ENCODE data around the gene CAMK1G. TPM values are rescaled to one million over a fixed set of nuclear protein-coding genes. Genes with fewer than 3 reads are reported as not detected.

CAMK1G gene
- total and polyA plus RNA-seq, 2 of the 4 experiments (the other 2 are of a cell fraction): 0.72 to 1.8 TPM

GRCh38 chr1:209650454-209650853, 66.9 kb downstream of the CAMK1G start:
- intact Hi-C loops (cut with micrococcal nuclease): no loop called here
- Histone ChIP-seq H3K4me1 (ENCODE audit: control insufficient read depth, insufficient read depth, low read length) (peaks cover 25% of the 10 kb centered on the region), H3K27ac (ENCODE audit: insufficient read depth, low read length) (no peak overlapping the region), H4K20me1 (ENCODE audit: insufficient read depth, low read length) (no peaks in the 10 kb centered on the region), H2BK5ac (ENCODE audit: low read depth, low read length, poor library complexity, severe bottlenecking) (no peak overlapping the region), H3K9ac (ENCODE audit: low read depth, low read length) (no peak overlapping the region), H2AFZ (replicated peaks; ENCODE audit: low read length, poor library complexity) (no peak overlapping the region), H2BK20ac (ENCODE audit: low read depth, low read length) (peak overlapping the region; percentile 60; the same call in 1 of the 2 replicates), H3K23ac (ENCODE audit: low read depth, low read length) (no peak overlapping the region), H4K91ac (ENCODE audit: insufficient read depth, low read depth, low read length) (peak overlapping the region; percentile 40), H3K9me1 (ENCODE audit: insufficient read depth, low read length) (peaks cover 27% of the 10 kb centered on the region), H3K27me3 (ENCODE audit: control insufficient read depth, insufficient read depth, low read length) (no peaks in the 10 kb centered on the region; the same call in 1 of the 2 replicates), H3K14ac (replicated peaks; ENCODE audit: low read depth, low read length) (peak overlapping the region; percentile 36; the same call in 1 of the 2 replicates), H3K36me3 (ENCODE audit: control insufficient read depth, insufficient read depth, low read length) (no peaks in the 10 kb centered on the region), H2AK5ac (ENCODE audit: low read depth, low read length) (peak overlapping the region; percentile 69), H3K79me1 (ENCODE audit: low read depth in 1 of 2, low read length in 2 of 2) (no peaks in the 10 kb centered on the region), H2AK9ac (replicated peaks; ENCODE audit: low read depth, low read length, poor library complexity) (no peak overlapping the region), H3K9me3 (ENCODE audit: control insufficient read depth, insufficient read depth, low read length) (no peaks in the 10 kb centered on the region), H4K5ac (ENCODE audit: low read depth, low read length) (no peak overlapping the region), H2BK15ac (ENCODE audit: low read depth, low read length) (peak overlapping the region; percentile 85; the same call in 2 of the 3 replicates), H3K4me3 (ENCODE audit: insufficient read depth, low read depth, low read length) (no peak overlapping the region), H4K8ac (ENCODE audit: low read depth in 2 of 2, low read length in 2 of 2) (peak overlapping the region; percentile 5 to 59; a peak in 2 of 4 replicates), H3K4me2 (ENCODE audit: low read depth, low read length) (no peak overlapping the region), H2BK120ac (ENCODE audit: low read depth, low read length) (peak overlapping the region; percentile 88), H3K56ac (ENCODE audit: extremely low read depth, insufficient read depth, low read length) (no peak overlapping the region), H3K4ac (ENCODE audit: low read depth, low read length) (peak overlapping the region; percentile 86; the same call in 1 of the 2 replicates), H3K18ac (ENCODE audit: low read depth, low read length) (peak overlapping the region; percentile 25; the same call in 1 of the 2 replicates)
- ATAC-seq (ENCODE audit: low read depth): no peak
- BruUV-seq (replicated peaks): no TSS peak
- in situ Hi-C loops (cut with MboI; ENCODE audit: low sequenced_read_pairs): no loop called here
- no peak for DNase-seq
- dilution Hi-C loops (cut with HindIII; ENCODE audit: low sequenced_read_pairs, unreplicated experiment): no loop called here
- TF ChIP-seq ELK1 (IDR thresholded peaks at IDR 0.05; ENCODE audit: borderline replicate concordance, low read depth, low read length) (no peak), SMC3 (IDR thresholded peaks at IDR 0.05; ENCODE audit: low read depth, low read length) (no peak), FOS (IDR thresholded peaks at IDR 0.05; ENCODE audit: low read depth, low read length) (no peak), MAZ (IDR thresholded peaks at IDR 0.05; ENCODE audit: borderline replicate concordance, low read depth, low read length) (no peak), BHLHE40 (IDR thresholded peaks at IDR 0.05; ENCODE audit: low read depth, low read length) (no peak), RFX5 (IDR thresholded peaks at IDR 0.05; ENCODE audit: low read depth, low read length) (no peak), CEBPB (IDR thresholded peaks at IDR 0.05; ENCODE audit: low read depth, low read length) (no peak), CHD1 (IDR thresholded peaks at IDR 0.05; ENCODE audit: low read depth, low read length) (no peak), NFE2L2 (IDR thresholded peaks at IDR 0.05; ENCODE audit: low read depth, low read length) (no peak), RCOR1 (IDR thresholded peaks at IDR 0.05; ENCODE audit: insufficient replicate concordance, low read length) (no peak)
- no CpG with 5 or more reads among the region's 1 CpG for WGBS, 2 experiments (ENCODE audit: extremely low coverage in 2 of 2, insufficient read length in 1 of 2)
- ChIA-PET POLR2A (ENCODE audit: unreplicated experiment) (no interaction called here), CTCF (interaction anchor here (0.8 kb wide), 1 partner anchor 81 kb away, joined by 4 read pairs; no protein-coding TSS in a partner anchor)

Data from IMR-90 (cell line).